MG63 (cell line): Measurements from ENCODE around the gene ZNF860. TPM values are rescaled to one million over a fixed set of nuclear protein-coding genes. Genes with fewer than 3 reads are reported as not detected.

ENCODE experiments used
- DNase-seq: peaks from one replicate; pipeline ENCODE4 v3.0.0-alpha.2; 2020
- H3K27me3 ChIP-seq: fragments of 250-450 bp; sonication (Bioruptor Pico); 2 replicates; pipeline ENCODE4 v1.5.1; 2020; ENCODE audit warnings: mild to moderate bottlenecking, moderate library complexity
- H3K36me3 ChIP-seq: fragments of 250-450 bp; sonication (Bioruptor Pico); 2 replicates; pipeline ENCODE4 v1.5.1; 2020; ENCODE audit warnings: mild to moderate bottlenecking, moderate library complexity
- H3K4me3 ChIP-seq: fragments of 250-450 bp; sonication (Bioruptor Pico); 2 replicates; pipeline ENCODE4 v1.5.1; 2020; ENCODE audit warnings: mild to moderate bottlenecking, moderate library complexity
- H3K9me3 ChIP-seq: fragments of 250-450 bp; sonication (Bioruptor Pico); 2 replicates; pipeline ENCODE4 v1.5.1; 2020; ENCODE audit warnings: mild to moderate bottlenecking, moderate library complexity
- total RNA-seq: library from RNA; depleted of rRNA; stranded (reverse); fragments of >200 nt; shearing (Covaris generic); gene quantifications from 2 replicates; pipeline ENCODE4 v1.2.3, GENCODE V29; 2014; ENCODE audit warnings: low replicate concordance

The ZNF860 gene
- total RNA-seq, 1 experiment from 2014 or later = not detected

- DNase-seq = no peak
- Histone ChIP-seq H3K9me3 (no peaks in the 10 kb centered on the region), H3K4me3 (no peak overlapping the region), H3K27me3 (no peaks in the 10 kb centered on the region), H3K36me3 (no peaks in the 10 kb centered on the region)
These were observed 24.4 kb upstream of the ZNF860 start for GRCh38 chr3:31957106-31957505.

GRCh38 chr3:31958701-31959152, 22.8 kb upstream of the ZNF860 start:
- H3K9me3 ChIP-seq = no peaks in the 10 kb centered on the region
- no peaks in the 10 kb centered on the region for H3K36me3 ChIP-seq
- DNase-seq = no peak
- H3K4me3 ChIP-seq = no peak overlapping the region
- no peaks in the 10 kb centered on the region for H3K27me3 ChIP-seq

GRCh38 chr3:31959251-31959650, 22.3 kb upstream of the ZNF860 start:
- Histone ChIP-seq H3K36me3 (no peaks in the 10 kb centered on the region), H3K27me3 (no peaks in the 10 kb centered on the region), H3K4me3 (no peak overlapping the region), H3K9me3 (no peaks in the 10 kb centered on the region)
- DNase-seq = no peak

- no peaks in the 10 kb centered on the region for H3K27me3 ChIP-seq
- no peaks in the 10 kb centered on the region for H3K36me3 ChIP-seq
- H3K9me3 ChIP-seq = no peaks in the 10 kb centered on the region
- no peak for DNase-seq
- peak overlapping the region; percentile 1; the same call in 1 of the 2 replicates for H3K4me3 ChIP-seq
These were observed 21.4 kb upstream of the ZNF860 start for GRCh38 chr3:31959951-31960792.

- H3K4me3 ChIP-seq = no peak overlapping the region
- no peaks in the 10 kb centered on the region for H3K9me3 ChIP-seq
- no peaks in the 10 kb centered on the region for H3K36me3 ChIP-seq
- no peaks in the 10 kb centered on the region for H3K27me3 ChIP-seq
- DNase-seq = peak; percentile 42
These were observed 20.6 kb upstream of the ZNF860 start for GRCh38 chr3:31960793-31961431.

- H3K4me3 ChIP-seq = no peak overlapping the region
- H3K27me3 ChIP-seq = no peaks in the 10 kb centered on the region
- no peaks in the 10 kb centered on the region for H3K36me3 ChIP-seq
- no peaks in the 10 kb centered on the region for H3K9me3 ChIP-seq
- no peak for DNase-seq
These were observed 18.7 kb upstream of the ZNF860 start for GRCh38 chr3:31962801-31963205.

GRCh38 chr3:31966978-31967591, 14.5 kb upstream of the ZNF860 start:
- no peak for DNase-seq
- no peaks in the 10 kb centered on the region for H3K9me3 ChIP-seq
- H3K4me3 ChIP-seq = no peak overlapping the region
- H3K27me3 ChIP-seq = no peaks in the 10 kb centered on the region
- no peaks in the 10 kb centered on the region for H3K36me3 ChIP-seq

- H3K36me3 ChIP-seq = no peaks in the 10 kb centered on the region
- no peak for DNase-seq
- no peak overlapping the region for H3K4me3 ChIP-seq
These were observed 14.0 kb upstream of the ZNF860 start for GRCh38 chr3:31967592-31967991.

GRCh38 chr3:31968369-31968926, 13.1 kb upstream of the ZNF860 start:
- Histone ChIP-seq H3K9me3 (no peaks in the 10 kb centered on the region), H3K36me3 (no peaks in the 10 kb centered on the region), H3K27me3 (no peaks in the 10 kb centered on the region), H3K4me3 (peak overlapping the region; percentile 17)
- no peak for DNase-seq

More at GRCh38 chr3:31967592-31967991, 14.0 kb upstream of the ZNF860 start:
- H3K27me3 ChIP-seq = no peaks in the 10 kb centered on the region
- no peaks in the 10 kb centered on the region for H3K9me3 ChIP-seq

- Histone ChIP-seq H3K36me3 (no peaks in the 10 kb centered on the region), H3K27me3 (no peaks in the 10 kb centered on the region), H3K4me3 (peak overlapping the region; percentile 17), H3K9me3 (no peaks in the 10 kb centered on the region)
- peak; percentile 63 for DNase-seq
These were observed 12.6 kb upstream of the ZNF860 start for GRCh38 chr3:31968927-31969418.

GRCh38 chr3:31971607-31972006, 9.9 kb upstream of the ZNF860 start:
- Histone ChIP-seq H3K4me3 (no peak overlapping the region), H3K36me3 (no peaks in the 10 kb centered on the region), H3K9me3 (no peaks in the 10 kb centered on the region), H3K27me3 (no peaks in the 10 kb centered on the region)
- no peak for DNase-seq

GRCh38 chr3:31973081-31973480, 8.5 kb upstream of the ZNF860 start:
- no peaks in the 10 kb centered on the region for H3K9me3 ChIP-seq
- no peaks in the 10 kb centered on the region for H3K27me3 ChIP-seq

GRCh38 chr3:31973837-31974236, 7.7 kb upstream of the ZNF860 start:
- no peaks in the 10 kb centered on the region for H3K36me3 ChIP-seq
- no peaks in the 10 kb centered on the region for H3K27me3 ChIP-seq
- no peaks in the 10 kb centered on the region for H3K9me3 ChIP-seq
- no peak overlapping the region for H3K4me3 ChIP-seq
- DNase-seq = no peak

More at GRCh38 chr3:31973081-31973480, 8.5 kb upstream of the ZNF860 start:
- no peak for DNase-seq
- Histone ChIP-seq H3K4me3 (no peak overlapping the region), H3K36me3 (no peaks in the 10 kb centered on the region)

- Histone ChIP-seq H3K36me3 (no peaks in the 10 kb centered on the region), H3K27me3 (no peaks in the 10 kb centered on the region), H3K4me3 (no peak overlapping the region), H3K9me3 (no peaks in the 10 kb centered on the region)
- DNase-seq = no peak
These were observed 7.1 kb upstream of the ZNF860 start for GRCh38 chr3:31974471-31974870.

GRCh38 chr3:31974964-31975363, 6.6 kb upstream of the ZNF860 start:
- Histone ChIP-seq H3K36me3 (no peaks in the 10 kb centered on the region), H3K4me3 (no peak overlapping the region), H3K9me3 (no peaks in the 10 kb centered on the region), H3K27me3 (no peaks in the 10 kb centered on the region; the same call in 1 of the 2 replicates)
- no peak for DNase-seq

- no peaks in the 10 kb centered on the region for H3K36me3 ChIP-seq
- no peaks in the 10 kb centered on the region; the same call in 1 of the 2 replicates for H3K27me3 ChIP-seq
- no peaks in the 10 kb centered on the region for H3K9me3 ChIP-seq
- no peak for DNase-seq
- H3K4me3 ChIP-seq = no peak overlapping the region
These were observed 5.2 kb upstream of the ZNF860 start for GRCh38 chr3:31976302-31976701.

GRCh38 chr3:31977736-31978135, 3.8 kb upstream of the ZNF860 start:
- DNase-seq = no peak
- H3K36me3 ChIP-seq = no peaks in the 10 kb centered on the region
- no peak overlapping the region for H3K4me3 ChIP-seq
- H3K9me3 ChIP-seq = no peaks in the 10 kb centered on the region
- H3K27me3 ChIP-seq = no peaks in the 10 kb centered on the region; the same call in 1 of the 2 replicates
